Myocyte (in vitro differentiated cells): Measurements from ENCODE around the gene BUB1. TPM values are rescaled to one million over a fixed set of nuclear protein-coding genes. Genes with fewer than 3 reads are reported as not detected.
"Not testable (repeated sequence)": the region's sequence is repeated elsewhere in the genome, so short reads cannot be mapped to it uniquely, and the experiment has no call there.

Experiments used
- DNase-seq: peaks from one replicate; pipeline ENCODE4 v3.0.0-alpha.2; 2012; ENCODE audit warnings: low read depth
- polyA plus RNA-seq: library from polyadenylated mRNA; unstranded; fragments of >200 nt; gene quantifications from one replicate; pipeline ENCODE4 v1.2.1, GENCODE V29; 2012; ENCODE audit warnings: missing spikeins
- total RNA-seq: library from RNA; depleted of rRNA; stranded (reverse); fragments of >200 nt; gene quantifications from 2 replicates; pipeline ENCODE4 v1.2.3, GENCODE V29; 2014

Gene BUB1
- 2.1 and 5.8 TPM in 2 replicates for total RNA-seq
- polyA plus RNA-seq, result 0.38 TPM

DNA sequence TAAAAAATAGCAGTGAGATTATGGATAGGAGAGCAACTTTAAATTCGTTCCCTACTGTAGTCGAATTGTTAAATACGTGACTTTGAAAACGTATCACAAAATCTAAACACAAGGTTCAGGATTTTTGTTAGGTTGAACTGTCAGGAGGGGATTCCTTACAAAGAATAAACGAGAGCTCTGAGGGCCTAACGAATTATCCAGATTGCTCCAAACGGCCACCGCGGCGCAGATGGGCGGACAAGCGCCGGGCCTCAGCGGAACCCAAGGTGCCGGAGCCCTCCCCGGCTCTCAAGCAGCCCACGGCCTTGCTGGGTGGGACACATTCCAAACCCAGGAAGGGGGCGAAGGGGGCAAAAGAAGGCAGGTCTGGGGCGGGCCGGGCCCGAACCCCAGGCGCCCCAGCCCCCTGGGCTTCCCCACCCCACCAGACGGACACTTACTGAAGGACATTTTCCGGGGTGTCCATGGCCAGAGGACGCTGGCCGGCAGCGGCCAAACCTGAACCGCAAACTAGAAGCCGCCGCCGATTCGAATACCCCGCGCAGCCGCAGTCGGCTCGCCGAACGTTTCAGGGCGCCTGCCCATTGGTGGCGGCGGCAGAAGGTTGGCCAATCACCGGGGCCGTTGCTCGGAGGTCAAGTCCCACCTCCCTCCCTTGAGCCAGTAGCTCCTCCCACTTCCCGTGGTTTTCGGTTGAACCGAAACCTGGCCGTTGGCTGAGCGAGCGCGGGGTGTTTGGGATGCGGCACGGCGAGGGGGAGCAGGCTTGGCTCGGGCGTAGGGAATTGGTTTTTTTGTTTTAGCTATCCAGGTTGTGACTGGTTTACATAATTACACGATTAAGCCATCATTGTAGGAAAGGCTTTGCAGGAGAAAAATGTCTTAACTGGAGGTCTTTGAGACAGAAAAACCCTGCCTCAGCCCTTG lies at the start of gene BUB1:
TSS of gene BUB1 (minus strand) at position 534 of the 927 bp plus-strand sequence. CDS start at position 466, 68 bp downstream.
- peak; percentile 98 for DNase-seq

DNA sequence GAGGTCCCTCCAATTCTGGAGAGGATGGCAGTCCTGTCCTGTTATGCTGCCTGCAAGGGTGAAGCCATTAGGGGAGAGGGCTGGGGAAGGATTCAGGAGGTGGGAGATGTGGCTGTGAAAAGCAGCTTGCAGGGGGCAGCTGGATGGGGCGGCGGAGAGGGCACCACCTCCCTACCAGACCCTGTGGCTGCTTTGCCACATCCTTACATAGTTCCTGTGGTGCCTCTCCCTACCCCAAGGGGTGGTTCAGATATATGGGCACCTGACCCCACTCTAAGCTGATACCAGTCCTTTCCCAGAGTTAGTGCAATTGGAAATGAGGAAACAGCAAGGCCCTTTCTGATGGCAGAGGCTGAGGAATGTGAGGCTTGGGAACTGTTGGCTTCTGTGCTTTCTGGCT lies 48.4 kb upstream of the BUB1 start:
- DNase-seq, result no peak

DNA sequence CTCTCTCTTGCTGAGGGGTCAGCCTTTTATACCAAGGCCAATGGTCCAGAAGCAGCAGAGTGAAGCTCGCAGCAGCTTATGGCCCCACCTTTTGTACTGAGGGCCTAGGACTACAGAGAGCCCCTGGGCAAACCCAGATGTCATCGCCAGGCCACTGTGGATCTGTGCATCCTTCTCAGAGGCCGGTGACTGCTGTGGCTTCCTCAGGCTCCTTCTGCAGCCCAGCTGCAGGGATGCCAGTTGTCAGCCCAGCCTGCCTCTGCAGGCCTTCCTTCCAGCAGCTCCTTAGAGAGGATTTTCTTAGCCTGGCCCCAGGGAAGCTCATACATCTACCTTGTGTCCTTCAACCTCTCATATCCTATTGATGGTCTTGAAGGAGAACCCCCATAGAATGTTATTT lies 48.0 kb upstream of the BUB1 start:
- no peak for DNase-seq

DNA sequence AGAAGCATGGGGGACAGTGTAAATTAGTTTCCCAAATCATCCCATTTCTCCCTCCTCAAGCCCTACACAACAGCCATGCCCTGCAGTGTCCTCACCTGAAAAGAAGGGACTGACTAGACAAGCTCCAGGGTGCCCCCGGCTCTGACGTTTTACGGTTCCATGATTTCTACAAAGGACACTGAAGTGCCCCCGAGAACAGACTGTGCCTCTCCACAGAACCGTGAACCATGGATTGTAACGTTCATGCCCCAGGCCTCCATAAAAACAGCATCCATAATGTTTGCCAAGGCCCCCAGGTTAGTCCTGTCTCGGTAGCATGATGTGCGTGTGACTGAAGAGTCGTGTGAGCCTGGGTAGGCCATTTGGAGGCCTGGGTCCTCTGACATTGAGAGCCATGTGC lies 47.5 kb upstream of the BUB1 start:
- DNase-seq, result no peak

DNA sequence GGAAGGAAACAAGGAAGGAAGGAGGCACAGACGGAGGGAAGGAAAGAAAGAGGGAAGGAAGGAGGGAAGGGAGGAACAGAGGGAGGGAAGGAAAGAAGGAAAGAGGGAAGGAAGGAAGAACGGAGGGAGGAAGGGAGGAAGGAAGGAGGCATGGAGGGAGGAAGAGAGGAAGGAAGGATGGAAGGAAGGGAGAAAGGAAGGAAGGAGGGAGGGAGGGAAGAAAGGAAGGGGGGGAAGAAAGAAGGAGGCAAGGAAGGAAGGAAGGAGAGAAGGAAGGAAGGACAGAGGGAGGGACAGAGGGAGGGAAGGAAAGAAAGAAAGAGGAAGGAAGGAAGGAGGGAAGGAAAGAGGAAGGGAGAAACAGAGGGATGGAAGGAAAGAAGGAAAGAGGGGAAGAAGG lies 47.0 kb upstream of the BUB1 start:
- no peak for DNase-seq

DNA sequence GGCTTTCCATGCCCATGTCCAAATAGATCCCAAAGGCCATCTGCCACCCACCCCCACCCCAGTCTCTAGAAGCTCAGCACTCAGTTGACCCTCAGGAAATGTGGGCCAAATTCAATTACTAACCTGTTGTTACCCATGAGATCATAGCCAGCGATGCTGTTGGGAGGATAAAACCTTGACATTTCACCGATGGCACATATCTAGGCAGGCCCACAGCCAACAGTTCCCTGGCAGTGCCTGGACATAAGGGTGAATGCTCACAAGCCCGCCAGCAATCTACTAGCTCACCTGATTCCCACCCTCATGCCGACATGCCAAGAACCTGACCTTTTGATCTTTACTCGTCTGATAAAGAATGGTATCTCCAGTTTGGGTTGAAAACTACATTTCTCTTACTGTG lies 42.7 kb upstream of the BUB1 start:
- no peak for DNase-seq

DNA sequence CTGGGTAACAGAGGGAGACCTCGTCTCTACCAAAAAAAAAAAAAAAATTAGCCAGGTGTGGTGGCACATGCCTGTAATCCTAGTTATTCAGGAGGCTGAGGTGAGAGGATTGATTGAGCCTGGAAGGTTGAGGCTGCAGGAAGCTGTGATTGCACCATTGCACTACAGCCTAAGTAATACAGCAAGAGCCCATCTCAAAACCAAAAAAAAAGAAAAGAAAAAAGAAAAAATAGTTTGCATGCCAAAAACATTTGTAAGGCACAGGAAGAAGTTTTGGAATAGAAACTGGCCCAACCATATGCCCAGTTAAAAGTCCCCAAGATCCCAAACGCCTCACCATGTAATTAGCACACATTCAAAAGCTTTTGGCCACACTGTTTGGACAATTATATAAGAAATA lies 41.1 kb upstream of the BUB1 start:
- DNase-seq, result no peak

DNA sequence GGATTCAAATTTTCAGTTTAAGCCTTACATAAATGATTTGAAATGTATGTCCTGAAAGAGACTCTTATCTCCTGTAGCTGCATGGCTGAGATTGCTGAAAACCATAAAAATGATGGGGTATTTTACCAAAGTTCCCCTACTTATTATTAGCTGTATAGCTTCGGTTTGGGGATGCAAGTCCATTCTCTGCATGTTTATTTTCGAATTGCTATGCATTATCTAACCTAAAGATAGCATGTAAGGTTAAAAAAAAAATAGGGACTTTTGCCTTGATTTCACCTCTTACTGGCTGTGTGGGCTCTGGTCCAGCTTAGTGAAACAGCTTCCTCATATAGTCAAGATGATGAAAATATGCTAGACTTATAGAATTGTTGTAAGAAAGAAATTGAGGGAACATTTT lies 40.5 kb upstream of the BUB1 start:
- no peak for DNase-seq

DNA sequence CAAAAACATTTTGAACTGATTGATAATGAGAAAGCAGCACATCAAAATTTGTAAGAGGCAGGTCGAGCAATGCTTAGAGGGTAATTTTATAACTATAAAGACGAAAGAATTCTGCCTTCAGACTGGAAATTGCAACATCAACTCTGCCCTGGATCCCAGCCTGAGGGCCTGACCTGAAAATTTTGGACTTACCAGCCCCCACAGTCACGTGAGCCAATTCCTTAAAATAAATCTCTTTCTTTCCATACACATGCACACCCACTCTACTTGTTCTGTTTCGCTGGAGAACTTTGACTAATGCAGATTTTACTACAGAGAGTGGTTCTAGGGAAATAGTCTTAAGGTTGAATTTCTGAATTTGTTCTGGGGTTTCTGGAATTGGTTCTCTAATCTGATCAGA lies 39.9 kb upstream of the BUB1 start:
- no peak for DNase-seq

DNA sequence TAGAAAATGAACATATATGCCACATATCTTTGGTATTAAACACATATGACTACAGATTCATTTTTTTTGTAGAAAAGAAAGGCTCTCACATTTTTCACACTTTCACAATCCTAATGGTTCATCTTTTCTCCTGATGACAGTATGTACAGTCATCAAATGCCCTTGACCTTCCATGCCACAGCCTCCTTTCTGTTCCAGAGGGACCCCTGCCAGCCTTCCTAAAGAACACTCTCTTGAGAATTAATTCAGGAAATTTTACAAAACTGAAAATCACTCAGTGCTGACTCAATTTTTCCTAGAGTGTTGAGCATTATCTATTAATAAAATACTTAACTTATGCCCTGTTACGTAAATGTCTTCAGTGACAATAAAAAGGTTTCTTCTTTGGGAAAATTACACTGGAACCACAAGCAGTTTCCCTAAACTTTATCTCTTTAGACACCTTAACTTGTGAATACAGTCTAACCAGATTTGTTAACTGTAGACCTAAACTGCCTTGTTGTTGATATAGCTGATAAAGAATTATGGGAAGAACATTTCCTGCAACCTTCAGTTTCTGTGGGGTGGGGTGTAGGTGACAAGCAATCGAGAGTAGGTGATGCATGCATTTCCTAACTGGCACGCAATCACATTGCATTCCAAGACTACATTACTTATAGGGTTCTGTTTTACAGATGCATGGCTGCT lies 39.2 kb upstream of the BUB1 start:
- DNase-seq, result no peak

DNA sequence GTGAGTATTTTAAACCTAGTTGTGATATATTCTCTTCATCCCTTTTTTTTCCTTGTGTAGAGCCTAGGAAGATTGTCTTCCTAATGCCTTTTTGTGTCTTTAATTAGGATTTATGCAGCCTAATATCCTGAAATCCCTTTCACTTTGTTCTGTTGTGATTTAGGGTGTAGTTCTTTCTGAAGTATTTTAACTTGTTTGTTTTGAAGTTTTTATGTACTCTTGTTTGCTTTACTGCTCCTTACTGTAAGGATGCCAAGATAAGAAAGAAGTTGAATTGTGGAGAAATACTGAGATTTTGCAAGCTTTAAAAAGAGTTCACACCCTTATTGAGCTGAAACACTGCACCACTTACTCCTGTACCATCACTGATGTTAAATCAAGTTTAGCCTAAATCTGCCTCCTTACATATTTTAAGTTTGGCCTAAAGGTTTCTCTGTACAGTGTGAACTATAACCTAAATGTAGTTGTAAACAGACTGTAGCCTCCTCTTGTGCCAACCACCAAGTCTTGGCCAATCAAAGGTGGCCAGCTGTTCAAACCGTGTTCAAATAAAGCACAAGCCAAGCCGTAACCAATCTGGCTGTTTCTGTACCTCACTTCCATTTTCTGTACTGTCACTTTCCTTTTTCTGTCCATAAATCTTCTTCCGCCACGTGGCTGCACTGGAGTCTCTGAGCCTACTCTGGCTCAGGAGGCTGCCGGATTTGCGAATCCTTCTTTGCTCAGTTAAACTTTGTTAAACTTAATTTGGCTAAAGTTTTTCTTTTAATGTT lies 36.8 kb upstream of the BUB1 start:
- DNase-seq, result no peak

DNA sequence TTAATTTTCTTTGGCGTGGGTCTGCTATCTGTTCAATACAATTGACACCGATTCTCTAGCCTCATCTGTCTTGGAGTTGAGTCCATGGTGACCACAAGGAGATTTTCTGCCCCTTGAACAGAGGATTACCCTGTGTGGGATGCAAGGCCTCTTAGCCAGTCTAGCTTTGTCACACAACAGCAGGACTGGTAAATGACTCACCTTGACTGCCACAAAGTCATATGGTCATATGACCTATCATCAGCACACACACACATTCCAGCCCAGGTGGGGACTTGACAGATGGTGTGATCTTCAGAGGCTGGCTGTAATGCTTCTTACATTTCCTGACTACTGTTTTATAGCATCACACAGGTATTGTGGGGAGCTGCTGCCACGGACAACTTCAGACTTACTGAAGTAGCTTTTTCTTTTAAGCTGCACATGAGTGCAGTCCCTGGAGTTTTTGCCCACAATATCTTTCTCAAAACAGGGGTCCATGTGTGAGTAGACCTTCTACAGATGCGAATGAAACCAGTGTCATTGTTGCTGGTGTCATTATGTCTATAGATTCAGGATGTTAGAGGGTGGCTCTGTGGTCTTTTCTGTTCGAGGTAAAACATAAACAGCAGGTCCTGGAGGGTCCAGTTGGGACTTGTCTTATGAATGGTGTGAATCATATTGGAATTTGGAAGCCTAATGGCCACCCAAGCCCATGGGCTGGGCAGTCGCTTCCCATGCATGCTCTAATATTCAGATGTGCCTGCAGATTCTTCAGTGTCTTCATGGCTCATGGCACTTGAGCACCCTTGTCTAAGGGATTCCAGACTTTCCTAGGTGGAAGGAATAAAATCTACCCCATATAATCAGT lies 35.9 kb upstream of the BUB1 start:
- peak; percentile 2 for DNase-seq

DNA sequence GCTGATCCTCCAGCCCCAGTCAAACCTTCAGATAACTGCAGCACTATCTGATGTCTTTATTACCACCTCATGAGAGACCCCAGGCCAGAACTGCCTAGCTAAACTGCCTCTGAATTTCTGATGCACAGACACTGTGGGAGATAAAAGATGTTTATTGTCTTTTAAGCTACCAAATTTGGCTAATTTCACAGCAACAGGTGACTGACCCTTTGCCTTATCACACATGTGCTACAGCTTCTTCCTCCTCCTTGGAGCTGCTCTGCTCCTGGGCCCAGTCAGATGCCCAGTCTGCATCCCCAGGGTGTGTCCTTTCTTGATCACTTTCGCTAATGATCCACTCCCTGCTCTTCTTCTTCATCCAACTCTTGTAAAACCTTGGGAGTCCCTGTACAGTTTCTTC lies 34.9 kb upstream of the BUB1 start:
- no peak for DNase-seq

DNA sequence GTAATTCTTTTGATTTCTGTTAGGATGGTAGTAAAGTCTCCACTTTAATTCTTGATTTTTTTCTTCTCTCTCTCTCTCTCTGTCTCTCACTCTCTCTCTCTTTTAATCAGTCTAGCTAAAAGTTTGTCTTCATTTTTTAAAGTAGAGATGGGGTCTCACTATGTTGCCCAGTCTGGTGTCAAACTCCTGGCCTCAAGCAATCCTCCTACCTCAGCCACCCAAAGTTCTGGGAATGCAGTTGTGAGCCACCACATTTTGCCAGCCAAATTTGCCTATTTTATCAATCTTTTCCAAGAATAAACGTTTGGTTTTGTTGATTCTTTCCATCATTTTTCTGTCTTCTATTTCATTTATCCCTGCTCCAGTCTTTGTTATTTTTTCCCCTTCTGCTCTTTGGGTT lies 30.6 kb upstream of the BUB1 start:
- DNase-seq, result no peak

DNA sequence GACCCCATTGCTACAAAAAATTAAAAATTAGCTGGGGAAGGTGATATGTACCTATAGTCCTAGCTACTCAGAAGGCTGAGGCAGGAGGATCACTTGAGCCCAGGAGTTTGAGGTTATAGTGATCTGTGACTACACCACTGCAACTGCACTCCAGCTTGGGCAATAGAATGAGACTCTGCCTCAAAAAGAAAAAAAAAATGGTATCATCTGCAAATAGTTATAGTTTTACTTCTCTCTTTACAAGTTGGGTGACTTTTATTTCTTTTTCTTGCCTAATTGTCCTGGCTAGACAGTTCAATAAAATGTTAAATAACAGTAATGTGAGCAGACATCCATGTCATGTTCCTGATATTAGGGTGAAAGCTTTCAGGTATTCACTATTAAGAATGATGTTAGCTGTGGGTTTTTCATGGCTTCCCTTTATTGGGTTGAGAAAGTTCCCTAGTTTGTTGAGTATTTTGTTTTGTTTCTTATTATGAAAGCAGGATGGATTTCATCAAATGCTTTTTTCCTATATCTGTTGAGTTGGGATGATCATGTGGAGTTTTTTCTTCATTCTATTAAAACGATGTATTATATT lies 29.6 kb upstream of the BUB1 start:
- DNase-seq, result no peak

DNA sequence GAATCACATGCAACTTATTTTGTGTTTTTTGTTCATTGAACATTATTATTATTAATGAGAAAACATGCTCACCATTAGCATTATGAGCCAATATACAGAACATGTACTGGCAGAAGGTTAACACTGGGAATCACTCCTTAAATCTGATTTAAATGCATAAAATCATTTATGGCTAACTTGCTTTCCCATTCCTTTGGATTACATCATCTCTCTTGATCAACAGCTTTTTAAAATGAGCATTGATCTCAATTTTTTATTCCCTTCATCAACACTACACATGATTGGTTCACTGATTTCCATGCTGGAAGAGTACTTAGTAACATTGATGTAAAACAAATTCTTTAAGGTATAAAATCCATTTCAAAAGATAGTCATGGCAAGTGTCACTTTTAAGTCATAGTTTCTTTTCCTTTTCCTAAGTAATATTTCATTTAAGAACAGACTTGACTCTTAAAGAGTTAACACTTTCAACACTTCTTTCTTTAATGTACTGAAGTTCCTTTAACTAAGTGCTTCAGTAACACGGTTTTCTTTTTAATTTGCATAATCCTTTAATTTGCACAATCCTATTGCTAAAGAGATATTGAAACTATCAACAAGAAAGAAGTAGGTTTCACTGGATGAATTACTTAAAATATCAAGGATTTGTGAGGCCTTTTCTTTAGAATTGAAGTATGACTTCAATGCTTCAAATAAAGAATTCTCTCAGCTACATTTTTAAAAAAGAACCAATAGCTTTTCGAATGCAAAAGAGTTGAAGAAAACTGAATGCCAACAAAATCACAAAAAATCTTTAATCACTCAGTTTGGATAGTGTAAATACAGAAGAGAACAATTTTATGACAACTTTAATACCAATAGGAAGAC lies 24.9 kb upstream of the BUB1 start:
- no peak for DNase-seq

DNA sequence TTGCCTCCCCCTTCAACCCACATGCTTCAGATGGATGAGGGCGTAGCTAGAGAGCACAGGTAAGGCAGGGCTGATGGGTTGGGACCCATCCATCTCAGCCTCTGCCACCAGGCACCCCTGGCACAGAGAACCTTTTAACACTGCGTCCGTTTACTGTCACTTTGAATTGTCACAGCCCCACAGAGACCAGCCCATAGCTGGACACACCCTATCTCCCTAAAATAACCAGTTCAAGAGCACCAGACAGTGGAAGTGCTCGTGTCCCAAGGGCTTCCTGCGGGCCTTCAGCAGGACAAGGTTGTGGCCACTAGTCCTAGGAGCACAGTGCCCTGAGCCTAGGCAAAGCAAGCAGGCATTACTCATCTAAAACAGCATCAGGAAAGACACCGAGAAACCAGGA lies 20.4 kb upstream of the BUB1 start:
- not testable (repeated sequence) for DNase-seq

DNA sequence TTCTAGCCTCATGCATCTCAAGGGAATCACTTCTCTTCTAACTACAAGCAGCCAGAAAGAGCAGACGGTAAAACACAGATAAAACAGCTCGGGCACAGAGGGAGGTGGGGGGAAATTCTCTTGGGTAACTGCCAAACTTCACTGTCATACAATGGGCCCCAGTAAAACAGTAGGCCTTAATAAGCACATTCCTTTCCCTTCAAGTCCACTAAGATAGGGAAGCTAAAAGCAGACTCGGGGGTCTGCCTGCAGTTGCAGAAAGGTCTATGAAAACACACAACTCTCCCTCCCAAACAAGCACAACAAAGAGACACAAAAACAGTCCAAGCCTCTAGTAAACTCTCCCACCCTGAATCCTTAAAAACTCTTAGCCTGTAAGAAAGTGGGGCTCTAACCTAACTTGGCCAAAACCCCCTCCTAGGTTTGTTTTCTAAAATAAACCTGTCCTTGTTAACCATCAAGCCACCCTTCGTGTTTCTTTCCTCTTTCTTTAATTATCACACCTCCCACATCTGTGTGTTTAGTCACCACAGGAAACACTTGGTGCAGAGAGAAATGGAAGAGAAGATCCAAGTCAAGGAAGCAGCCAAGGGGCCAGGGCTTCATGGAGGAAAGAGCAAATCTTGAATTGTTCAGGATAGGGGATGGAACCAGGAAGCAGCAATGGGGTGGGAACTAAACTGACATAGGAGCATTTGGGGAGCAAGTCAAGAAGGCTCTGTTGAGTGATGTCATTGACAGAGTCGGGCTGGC lies 17.5 kb upstream of the BUB1 start:
- not testable (repeated sequence) for DNase-seq
